ENCODE measurements around the gene LMO7. TPM values are rescaled to one million over a fixed set of nuclear protein-coding genes. Genes with fewer than 3 reads are reported as not detected.
A peak's percentile ranks its signal among the peaks of the same experiment; 100 is the strongest.

The LMO7 gene
- total and polyA plus RNA-seq, 5 donors, result 152 to 397 (median 297) TPM

DNA sequence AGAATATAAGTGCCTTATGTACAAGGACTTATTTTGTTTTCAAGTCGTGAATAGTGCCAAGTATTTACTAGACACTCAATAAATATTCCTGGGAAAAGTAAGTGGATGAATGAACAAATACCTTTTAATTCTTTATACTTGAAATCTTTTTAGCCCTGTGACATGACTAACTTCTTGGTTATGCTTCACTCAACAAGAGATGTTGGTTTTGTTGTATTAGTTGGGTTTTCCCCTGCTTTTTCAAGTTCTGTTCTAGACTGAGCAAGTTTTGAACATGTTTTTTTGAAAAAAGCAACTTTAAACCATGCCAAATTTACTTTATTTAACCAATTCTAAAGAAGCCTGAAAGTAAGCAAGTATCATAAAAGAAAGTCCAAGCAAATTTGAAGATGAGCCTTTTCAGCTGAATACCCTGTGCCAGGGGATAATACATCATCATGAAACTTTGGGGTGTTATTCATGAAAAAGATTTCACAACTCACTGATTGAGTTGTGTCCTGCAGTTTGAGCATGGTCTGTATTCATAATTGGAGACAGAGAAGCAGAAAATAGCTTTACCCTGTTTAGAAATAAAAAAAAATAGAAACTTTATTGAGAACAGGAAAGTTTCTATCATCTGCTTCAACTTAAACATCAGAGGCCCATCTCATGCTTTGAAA, 11.1 kb downstream of the LMO7 start:
- WGBS, result 91% methylated on average over 1 of the region's 1 CpG
- ATAC-seq (no peak), DNase-seq (no peak)
- intact Hi-C loops (cut with DNase I), result no loop called here
- H3K27ac ChIP-seq (ENCODE audit: low read length), result no peak overlapping the region
- H3K9me3 ChIP-seq (ENCODE audit: control insufficient read depth, low read length), result no peaks in the 10 kb centered on the region
- H3K27me3 ChIP-seq (ENCODE audit: control insufficient read depth, insufficient read depth), result no peaks in the 10 kb centered on the region
- no peak overlapping the region for H3K4me3 ChIP-seq (ENCODE audit: low read length)
- no peaks in the 10 kb centered on the region for H3K4me1 ChIP-seq (ENCODE audit: control insufficient read depth, insufficient read depth, low read length)

DNA sequence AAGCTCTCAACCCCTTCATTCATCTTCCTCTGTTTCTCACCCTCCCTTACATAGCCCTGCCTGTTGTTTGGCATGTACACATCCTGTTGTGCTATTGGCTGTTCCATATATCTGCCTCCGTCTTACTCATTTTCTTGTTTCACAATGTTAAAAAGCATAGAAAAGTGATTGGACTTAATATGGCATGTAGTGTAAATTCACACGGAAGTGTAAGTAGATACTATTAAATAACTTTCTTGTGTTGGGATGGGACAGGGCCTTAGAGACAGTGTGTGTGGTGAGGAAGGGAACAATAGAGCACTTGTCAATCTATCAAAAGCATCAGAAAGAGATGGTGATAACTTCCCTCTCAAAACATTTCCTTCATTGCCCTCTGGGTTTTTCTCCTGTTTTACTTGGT, 12.3 kb downstream of the LMO7 start:
- Histone ChIP-seq H3K27ac (ENCODE audit: low read length) (no peak overlapping the region), H3K4me3 (ENCODE audit: low read length) (no peak overlapping the region), H3K27me3 (ENCODE audit: control insufficient read depth, insufficient read depth) (no peaks in the 10 kb centered on the region), H3K9me3 (ENCODE audit: control insufficient read depth, low read length) (no peaks in the 10 kb centered on the region), H3K4me1 (ENCODE audit: control insufficient read depth, insufficient read depth, low read length) (no peaks in the 10 kb centered on the region)
- no peak for ATAC-seq
- no peak for DNase-seq
- intact Hi-C loops (cut with DNase I), result no loop called here
- WGBS, result 90% methylated on average over 2 of the region's 2 CpGs

DNA sequence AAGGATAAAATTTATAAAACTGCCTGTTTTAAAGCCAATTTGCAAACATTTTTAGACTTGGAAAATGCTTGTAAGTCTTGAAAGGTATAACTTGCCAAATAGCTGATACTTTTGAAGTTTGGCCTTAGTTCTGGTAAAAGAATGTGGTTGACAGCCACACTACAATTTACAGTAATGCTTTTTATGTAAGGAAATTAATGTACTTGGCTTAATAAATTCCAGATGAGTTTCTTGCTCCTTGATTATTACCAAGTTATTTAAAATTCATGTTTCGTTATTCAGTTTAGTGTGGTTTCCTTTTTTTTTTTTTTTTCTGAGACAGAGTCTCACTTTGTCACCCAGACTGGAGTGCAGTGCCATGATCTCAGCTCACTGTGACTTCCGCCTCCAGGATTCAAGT, 14.9 kb downstream of the LMO7 start:
- Histone ChIP-seq H3K27me3 (ENCODE audit: control insufficient read depth, insufficient read depth) (no peaks in the 10 kb centered on the region), H3K4me1 (ENCODE audit: control insufficient read depth, insufficient read depth, low read length) (no peaks in the 10 kb centered on the region), H3K9me3 (ENCODE audit: control insufficient read depth, low read length) (no peaks in the 10 kb centered on the region), H3K4me3 (ENCODE audit: low read length) (no peak overlapping the region), H3K27ac (ENCODE audit: low read length) (no peak overlapping the region)
- ATAC-seq (no peak), DNase-seq (no peak)
- 86% methylated on average over 2 of the region's 2 CpGs for WGBS
- intact Hi-C loops (cut with DNase I), result no loop called here

DNA sequence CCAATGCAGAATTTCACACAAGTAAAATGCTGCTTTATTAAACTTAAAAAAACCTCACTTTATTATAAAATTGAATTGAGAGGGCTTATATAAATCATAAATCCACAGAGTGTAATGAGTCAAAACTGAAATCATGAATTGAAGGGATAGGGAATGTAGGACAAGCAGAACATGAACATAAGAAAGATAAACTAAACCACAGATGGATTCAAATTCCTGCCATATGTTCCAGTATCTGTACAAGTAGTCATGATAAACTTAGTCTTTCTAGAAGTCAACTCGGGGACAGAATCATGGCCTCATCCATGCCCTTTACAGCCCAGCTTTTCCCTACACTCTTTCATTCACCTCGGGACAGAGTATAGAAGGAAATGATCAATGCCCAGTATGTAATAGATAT, 16.6 kb downstream of the LMO7 start:
- intact Hi-C loops (cut with DNase I), result no loop called here

DNA sequence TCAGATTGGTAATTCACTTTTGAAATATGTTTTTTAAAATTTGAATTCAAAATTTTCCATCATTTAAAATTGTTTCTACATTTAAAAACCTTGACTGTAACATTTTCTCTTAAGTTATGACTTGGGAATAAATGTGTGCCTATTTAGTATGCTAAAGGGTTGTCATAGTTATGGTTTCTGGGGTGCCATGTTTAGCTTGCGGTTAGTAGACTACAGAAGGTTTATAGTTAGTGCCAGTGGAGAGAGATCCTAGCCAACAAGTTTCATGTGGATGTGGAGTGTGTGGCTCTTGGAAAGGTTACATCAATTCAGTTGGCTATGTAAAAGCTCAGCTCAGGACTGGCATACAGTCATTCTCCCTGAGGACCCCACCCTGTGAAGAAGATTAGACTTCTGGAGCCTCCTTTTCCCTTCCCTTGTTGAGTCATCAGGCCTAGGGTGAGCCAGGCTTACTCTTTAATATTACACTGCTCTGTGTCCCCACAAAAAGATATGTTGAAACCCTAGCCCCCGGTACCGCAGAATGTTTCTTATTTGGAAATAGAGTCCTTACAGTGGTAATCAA, 20.4 kb downstream of the LMO7 start:
- Histone ChIP-seq H3K9me3 (ENCODE audit: control insufficient read depth, low read length) (no peaks in the 10 kb centered on the region), H3K4me3 (ENCODE audit: low read length) (no peak overlapping the region), H3K27me3 (ENCODE audit: control insufficient read depth, insufficient read depth) (no peaks in the 10 kb centered on the region), H3K4me1 (ENCODE audit: control insufficient read depth, insufficient read depth, low read length) (no peaks in the 10 kb centered on the region), H3K27ac (ENCODE audit: low read length) (no peak overlapping the region)
- no peak for DNase-seq
- 96% methylated on average over 3 of the region's 3 CpGs for WGBS
- ATAC-seq, result peak in 1 of 2 donors; percentile 37
- intact Hi-C loops (cut with DNase I), result no loop called here

More for the DNA sequence above, 16.6 kb downstream of the LMO7 start:
- Histone ChIP-seq H3K9me3 (ENCODE audit: control insufficient read depth, low read length) (no peaks in the 10 kb centered on the region), H3K27me3 (ENCODE audit: control insufficient read depth, insufficient read depth) (no peaks in the 10 kb centered on the region), H3K4me3 (ENCODE audit: low read length) (no peak overlapping the region), H3K4me1 (ENCODE audit: control insufficient read depth, insufficient read depth, low read length) (no peaks in the 10 kb centered on the region), H3K27ac (ENCODE audit: low read length) (no peak overlapping the region)
- ATAC-seq (no peak), DNase-seq (no peak)
- 77% methylated on average over 2 of the region's 2 CpGs for WGBS

DNA sequence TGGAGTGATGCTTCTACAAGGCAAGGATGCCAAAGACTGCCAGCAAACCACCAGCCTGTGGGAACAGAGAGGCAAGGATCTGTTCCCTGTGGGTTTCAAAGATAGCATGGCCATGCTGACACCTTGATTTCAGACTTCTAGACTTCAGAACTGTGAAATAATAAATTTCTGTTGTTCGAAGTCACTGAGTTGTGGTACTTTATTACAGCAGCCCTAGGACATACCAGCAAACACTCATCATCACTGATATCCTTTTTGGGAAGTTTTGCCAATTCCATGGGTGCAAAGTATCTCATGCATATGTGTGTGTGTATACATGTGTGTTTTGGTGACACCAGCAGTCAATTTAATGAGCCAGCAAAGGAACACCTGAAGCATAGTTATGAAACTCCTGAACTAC, 21.0 kb downstream of the LMO7 start:
- intact Hi-C loops (cut with DNase I), result no loop called here
- Histone ChIP-seq H3K27me3 (ENCODE audit: control insufficient read depth, insufficient read depth) (no peaks in the 10 kb centered on the region), H3K9me3 (ENCODE audit: control insufficient read depth, low read length) (no peaks in the 10 kb centered on the region), H3K4me3 (ENCODE audit: low read length) (no peak overlapping the region), H3K4me1 (ENCODE audit: control insufficient read depth, insufficient read depth, low read length) (no peaks in the 10 kb centered on the region), H3K27ac (ENCODE audit: low read length) (no peak overlapping the region)
- DNase-seq, result no peak
- no peak for ATAC-seq
- 94% methylated on average over 1 of the region's 1 CpG for WGBS

DNA sequence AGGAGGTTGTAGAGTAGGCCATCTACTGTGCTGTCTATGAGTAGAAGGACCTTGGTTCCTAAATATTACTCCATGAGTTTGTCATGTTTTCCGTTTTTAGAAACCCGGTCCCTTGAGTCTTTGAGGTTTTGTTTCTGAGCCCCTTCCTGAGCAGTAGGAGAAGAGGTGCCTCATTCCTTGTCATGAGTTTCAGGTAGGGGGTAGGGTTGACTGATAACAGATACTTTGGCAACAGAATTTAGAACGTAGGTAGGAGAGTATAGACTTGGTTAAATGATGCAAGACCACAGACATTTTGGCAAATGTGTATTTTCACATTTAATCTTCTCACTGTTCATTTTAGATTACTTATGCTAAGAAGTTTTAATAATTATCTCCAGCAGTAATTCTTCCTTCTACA, 24.6 kb downstream of the LMO7 start:
- intact Hi-C loops (cut with DNase I), result no loop called here

DNA sequence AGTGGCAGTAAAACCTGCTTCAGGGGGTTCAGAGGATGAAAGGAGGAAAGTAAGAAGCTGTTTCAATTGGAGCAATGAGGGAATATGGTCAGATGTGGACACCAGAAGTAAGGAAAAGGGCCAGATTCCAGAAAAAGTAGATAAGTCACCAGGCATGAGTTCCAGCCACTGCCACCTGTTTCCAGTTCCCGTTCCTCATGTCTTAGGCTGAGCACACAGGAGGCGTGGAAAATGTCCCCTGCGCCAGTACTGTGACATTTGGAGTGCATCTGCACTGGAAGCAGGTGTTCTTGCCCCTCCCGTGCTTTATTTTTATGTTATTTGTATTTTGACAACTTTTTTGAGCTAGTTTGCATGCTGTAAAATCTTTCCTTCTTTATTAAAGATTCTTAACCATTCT, 25.3 kb downstream of the LMO7 start:
- no peak for ATAC-seq
- H3K27ac ChIP-seq (ENCODE audit: low read length), result no peak overlapping the region
- intact Hi-C loops (cut with DNase I), result no loop called here

More for the DNA sequence above, 24.6 kb downstream of the LMO7 start:
- H3K4me3 ChIP-seq (ENCODE audit: low read length), result no peak overlapping the region
- WGBS, result 90% methylated on average over 3 of the region's 3 CpGs
- no peak overlapping the region for H3K27ac ChIP-seq (ENCODE audit: low read length)
- ATAC-seq, result no peak
- no peaks in the 10 kb centered on the region for H3K9me3 ChIP-seq (ENCODE audit: control insufficient read depth, low read length)
- H3K4me1 ChIP-seq (ENCODE audit: control insufficient read depth, insufficient read depth, low read length), result no peaks in the 10 kb centered on the region
- no peaks in the 10 kb centered on the region for H3K27me3 ChIP-seq (ENCODE audit: control insufficient read depth, insufficient read depth)
- no peak for DNase-seq

DNA sequence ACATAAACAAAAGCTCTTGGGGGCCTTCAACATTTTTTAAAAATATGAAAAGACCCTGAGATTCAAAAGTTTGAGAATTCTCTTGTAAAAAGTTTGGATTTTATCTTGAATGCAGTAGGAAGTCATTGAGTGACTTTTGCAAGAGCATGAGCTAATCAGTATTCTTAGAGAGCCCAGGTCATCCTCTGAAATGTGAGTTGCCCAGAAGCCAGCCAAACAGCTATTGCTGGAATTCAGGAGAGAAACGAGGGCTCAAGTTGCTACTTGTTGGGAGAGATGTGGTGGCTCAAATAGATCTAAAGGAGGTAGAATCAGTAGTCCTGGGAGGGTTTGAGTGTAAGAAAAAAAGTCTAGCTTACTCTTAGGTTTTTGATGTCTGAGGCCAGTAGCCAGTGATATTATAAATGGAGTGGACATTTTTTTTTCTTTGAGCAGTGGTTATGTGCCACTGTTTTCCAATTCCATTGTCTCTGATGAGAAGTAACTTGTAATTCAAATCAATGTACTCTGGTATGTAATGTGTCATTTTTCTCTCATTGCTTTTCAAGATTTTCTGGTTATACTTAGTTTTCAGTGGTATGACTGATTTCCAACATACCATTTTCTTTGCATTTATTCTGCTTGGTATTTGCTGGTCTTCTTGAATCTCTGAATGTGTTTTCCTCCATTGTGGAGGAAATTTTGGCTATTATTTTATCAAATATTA, 30.7 kb downstream of the LMO7 start:
- H3K4me3 ChIP-seq (ENCODE audit: low read length), result no peak overlapping the region
- no peak for DNase-seq
- no peaks in the 10 kb centered on the region for H3K4me1 ChIP-seq (ENCODE audit: control insufficient read depth, insufficient read depth, low read length)
- no peaks in the 10 kb centered on the region for H3K9me3 ChIP-seq (ENCODE audit: control insufficient read depth, low read length)
- H3K27me3 ChIP-seq (ENCODE audit: control insufficient read depth, insufficient read depth), result no peaks in the 10 kb centered on the region
- no peak for ATAC-seq
- no peak overlapping the region for H3K27ac ChIP-seq (ENCODE audit: low read length)
- intact Hi-C loops (cut with DNase I), result no loop called here
- 36% methylated on average over 1 of the region's 1 CpG for WGBS

More for the DNA sequence above, 25.3 kb downstream of the LMO7 start:
- 65% methylated on average over 4 of the region's 4 CpGs for WGBS
- Histone ChIP-seq H3K27me3 (ENCODE audit: control insufficient read depth, insufficient read depth) (no peaks in the 10 kb centered on the region), H3K9me3 (ENCODE audit: control insufficient read depth, low read length) (no peaks in the 10 kb centered on the region), H3K4me1 (ENCODE audit: control insufficient read depth, insufficient read depth, low read length) (no peaks in the 10 kb centered on the region), H3K4me3 (ENCODE audit: low read length) (no peak overlapping the region)
- no peak for DNase-seq

DNA sequence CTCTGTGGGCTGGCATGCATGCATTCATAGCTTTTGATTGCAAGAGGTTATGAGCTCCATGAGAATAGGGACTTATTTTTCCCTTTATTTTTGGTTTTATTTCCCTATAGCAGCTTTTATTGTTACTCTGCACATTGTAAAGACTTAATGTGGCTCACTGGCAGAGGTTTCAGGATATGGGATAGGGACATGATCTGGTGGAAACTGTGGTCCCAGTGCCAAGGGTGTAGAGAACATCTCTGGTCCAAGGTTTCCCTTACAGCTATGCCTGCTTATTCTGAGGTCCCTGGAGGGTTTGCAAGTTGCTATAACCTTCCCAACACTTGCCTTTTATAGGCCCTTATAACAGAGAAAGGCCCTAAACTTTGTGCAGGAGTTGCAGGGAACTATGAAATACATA, 33.6 kb downstream of the LMO7 start:
- DNase-seq (no peak), ATAC-seq (no peak)
- no peaks in the 10 kb centered on the region for H3K27me3 ChIP-seq (ENCODE audit: control insufficient read depth, insufficient read depth)
- H3K9me3 ChIP-seq (ENCODE audit: control insufficient read depth, low read length), result no peaks in the 10 kb centered on the region
- H3K27ac ChIP-seq (ENCODE audit: low read length), result no peak overlapping the region
- H3K4me3 ChIP-seq (ENCODE audit: low read length), result no peak overlapping the region
- no peaks in the 10 kb centered on the region for H3K4me1 ChIP-seq (ENCODE audit: control insufficient read depth, insufficient read depth, low read length)
- intact Hi-C loops (cut with DNase I), result no loop called here

DNA sequence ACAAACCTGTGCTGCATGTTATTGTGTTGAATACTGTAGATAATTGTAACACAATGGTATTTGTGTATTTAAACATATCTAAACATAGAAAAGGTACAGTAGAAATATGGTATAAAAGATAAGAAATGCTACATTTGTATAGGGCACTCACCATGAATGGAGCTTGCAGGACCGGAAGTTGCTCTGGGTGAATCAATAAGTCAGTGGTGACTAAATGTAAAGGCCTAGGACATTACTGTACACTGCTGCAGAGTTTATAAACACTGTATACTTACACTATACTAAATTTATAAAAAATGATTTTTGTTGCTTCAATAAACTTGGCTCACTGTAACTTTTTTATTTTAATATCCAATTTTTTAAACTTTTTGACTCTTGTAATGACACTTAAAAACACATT, 34.4 kb downstream of the LMO7 start:
- intact Hi-C loops (cut with DNase I), result no loop called here
- no peaks in the 10 kb centered on the region for H3K9me3 ChIP-seq (ENCODE audit: control insufficient read depth, low read length)
- whole genome bisulfite sequencing, result 92% methylated on average over 1 of the region's 1 CpG
- no peaks in the 10 kb centered on the region for H3K27me3 ChIP-seq (ENCODE audit: control insufficient read depth, insufficient read depth)
- ATAC-seq, result no peak
- H3K27ac ChIP-seq (ENCODE audit: low read length), result no peak overlapping the region
- no peaks in the 10 kb centered on the region for H3K4me1 ChIP-seq (ENCODE audit: control insufficient read depth, insufficient read depth, low read length)
- H3K4me3 ChIP-seq (ENCODE audit: low read length), result no peak overlapping the region
- no peak for DNase-seq
